ENCODE results near the gene FCRL6.

Gene FCRL6

GRCh38 chr1:159798893-159799292 is 3.3 kb upstream of the FCRL6 start:
- in situ Hi-C loops (cut with MboI; ENCODE audit: low sequenced_read_pairs) = loop anchor here (25.0 kb wide), 1 partner anchor 88 kb away; no protein-coding TSS in a partner anchor

GRCh38 chr1:159799446-159799985 is 2.6 kb upstream of the FCRL6 start:
- in situ Hi-C loops (cut with MboI; ENCODE audit: low sequenced_read_pairs) = loop anchor here (25.0 kb wide), 1 partner anchor 88 kb away; no protein-coding TSS in a partner anchor

DNA sequence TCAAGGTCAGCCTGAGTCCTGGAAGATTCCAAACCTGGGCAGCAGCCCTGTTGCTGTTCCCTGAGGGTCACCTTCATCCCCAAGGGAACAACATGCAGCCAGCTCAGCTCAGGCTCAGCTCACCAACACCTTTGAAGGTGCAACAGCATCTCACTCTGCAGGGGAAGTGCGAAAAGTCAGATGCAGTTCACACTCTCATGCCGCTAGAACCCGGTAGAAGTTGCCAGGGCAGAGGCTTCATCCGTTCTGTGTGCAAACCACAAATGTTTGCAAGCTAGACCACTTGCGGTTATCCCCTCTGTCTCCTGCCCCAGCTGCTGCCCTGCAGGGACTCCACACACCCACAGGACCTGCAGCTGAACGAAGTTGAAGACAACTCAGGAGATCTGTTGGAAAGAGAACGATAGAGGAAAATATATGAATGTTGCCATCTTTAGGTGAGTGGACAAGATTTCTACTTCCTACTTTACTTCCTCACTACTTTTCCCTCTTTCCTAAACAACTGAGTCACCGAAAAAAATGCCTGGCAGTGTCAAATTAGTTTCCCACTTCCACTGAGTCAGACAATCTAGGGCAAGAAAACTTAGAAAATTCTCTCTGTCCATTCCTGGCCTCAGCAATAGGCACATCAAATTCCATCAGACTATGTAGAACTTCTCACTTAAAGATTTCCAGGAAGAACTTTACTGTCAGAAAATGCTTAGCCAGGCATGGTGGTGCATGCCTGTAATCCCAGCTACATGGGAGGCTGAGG is 1.8 kb upstream of the FCRL6 start:
- in situ Hi-C loops (cut with MboI; ENCODE audit: low sequenced_read_pairs) = no loop called here

GRCh38 chr1:159803956-159804689 is 2.0 kb downstream of the FCRL6 start:
- in situ Hi-C loops (cut with MboI; ENCODE audit: low sequenced_read_pairs) = no loop called here

DNA sequence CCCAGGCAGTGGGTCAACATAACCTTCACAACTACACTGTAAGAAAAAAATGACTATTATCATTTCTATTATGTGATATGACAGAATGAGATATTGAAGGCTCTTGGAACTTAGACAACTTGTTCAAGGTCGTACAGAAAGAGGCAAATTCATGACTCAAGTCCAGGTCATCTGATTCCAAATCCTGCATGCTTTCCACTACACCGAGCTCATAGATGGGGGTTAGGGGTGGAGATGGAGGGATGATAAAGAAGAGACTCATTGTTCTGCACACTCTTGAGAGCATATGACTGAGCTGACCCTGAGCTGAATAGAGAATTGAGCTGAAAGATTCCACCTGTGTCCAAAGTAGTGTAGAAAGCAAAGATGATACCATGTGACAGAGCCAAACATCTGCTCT is 2.8 kb downstream of the FCRL6 start:
- in situ Hi-C loops (cut with MboI; ENCODE audit: low sequenced_read_pairs) = no loop called here

DNA sequence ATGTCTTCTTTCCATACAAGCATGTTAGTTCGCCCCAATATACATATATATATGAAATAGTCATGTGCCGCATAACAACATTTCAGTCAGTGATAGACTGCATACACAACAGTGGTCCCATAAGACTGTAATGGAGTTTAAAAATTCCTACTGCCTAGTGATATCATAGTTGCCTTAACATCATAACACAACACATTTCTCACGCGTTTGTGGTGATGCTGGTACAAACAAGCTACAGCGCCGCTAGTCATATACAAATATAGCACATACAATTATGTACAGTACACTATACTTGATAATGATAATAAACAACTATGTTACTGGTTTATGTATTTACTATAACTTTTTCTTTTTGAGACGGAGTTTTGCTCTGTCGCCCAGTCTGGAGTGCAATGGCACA is 13.8 kb downstream of the FCRL6 start:
- in situ Hi-C loops (cut with MboI; ENCODE audit: low sequenced_read_pairs) = no loop called here

DNA sequence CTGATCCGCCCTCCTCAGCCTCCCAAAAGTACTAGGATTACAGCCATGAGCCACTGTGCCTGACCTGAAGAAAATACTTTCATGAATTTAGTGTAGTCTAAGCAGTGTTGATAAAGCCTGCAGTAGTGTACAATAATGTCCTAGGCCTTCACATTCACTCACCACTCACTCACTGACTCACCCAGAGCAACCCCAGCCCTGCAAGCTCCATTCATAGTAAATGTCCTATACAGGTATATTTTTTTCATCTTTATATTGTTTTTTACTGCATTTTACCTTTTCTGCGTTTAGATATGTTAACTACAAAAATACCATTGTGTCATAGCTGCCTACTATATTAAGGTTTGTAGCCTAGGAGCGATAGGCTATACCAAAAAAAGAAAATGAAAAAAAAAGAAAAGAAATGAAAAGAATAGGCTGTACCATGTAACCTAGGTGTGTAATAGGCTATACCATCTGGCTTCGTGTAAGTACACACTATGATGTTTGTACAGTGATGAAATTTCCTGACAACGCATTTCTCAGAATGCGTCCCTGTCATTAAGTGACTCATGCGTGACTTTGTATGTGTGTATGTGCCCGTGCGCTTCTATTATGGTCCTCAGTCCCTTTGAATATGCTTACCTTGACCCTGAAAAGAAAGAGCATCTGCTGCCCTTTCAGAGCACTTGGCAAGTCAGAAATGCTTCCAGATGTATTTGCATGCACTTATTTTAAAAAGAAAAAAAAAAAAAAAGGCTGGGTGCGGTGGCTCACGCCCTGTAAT is 15.3 kb downstream of the FCRL6 start:
- in situ Hi-C loops (cut with MboI; ENCODE audit: low sequenced_read_pairs) = no loop called here

DNA sequence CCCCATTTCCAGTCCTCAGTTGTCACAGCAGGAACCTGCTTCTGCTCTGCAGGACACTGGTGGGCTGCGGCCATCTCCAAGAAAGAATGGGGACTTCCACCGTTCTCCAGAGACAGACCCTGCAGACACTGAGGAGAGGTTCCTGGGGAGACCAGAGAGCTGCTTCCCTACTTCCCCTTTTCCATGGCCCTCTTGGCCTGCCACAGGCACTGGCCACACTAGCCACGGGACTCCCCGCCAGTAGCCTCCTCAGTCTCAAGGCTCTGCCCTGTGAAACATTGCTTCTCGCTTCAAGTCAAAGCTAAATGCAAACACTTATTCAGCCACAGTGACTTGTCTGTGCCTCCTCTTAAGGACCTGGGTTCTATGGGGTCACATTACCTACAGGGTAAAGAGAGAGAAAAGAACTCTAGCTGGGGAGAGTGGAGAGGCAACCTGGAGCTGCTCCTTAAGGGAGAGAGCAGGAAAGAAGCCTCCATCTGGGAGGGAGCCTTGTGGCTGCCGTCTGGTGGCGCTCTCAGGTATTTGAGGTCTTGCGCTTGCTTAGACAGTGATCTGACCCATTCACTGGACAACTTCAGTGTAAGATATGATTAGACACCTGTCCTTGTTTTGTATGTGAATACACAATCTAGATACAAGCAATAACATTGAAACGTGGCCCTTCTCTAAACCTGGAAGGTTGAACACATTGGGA is 19.2 kb downstream of the FCRL6 start:
- in situ Hi-C loops (cut with MboI; ENCODE audit: low sequenced_read_pairs) = no loop called here

GRCh38 chr1:159823406-159823805 is 21.2 kb downstream of the FCRL6 start:
- in situ Hi-C loops (cut with MboI; ENCODE audit: low sequenced_read_pairs) = no loop called here

DNA sequence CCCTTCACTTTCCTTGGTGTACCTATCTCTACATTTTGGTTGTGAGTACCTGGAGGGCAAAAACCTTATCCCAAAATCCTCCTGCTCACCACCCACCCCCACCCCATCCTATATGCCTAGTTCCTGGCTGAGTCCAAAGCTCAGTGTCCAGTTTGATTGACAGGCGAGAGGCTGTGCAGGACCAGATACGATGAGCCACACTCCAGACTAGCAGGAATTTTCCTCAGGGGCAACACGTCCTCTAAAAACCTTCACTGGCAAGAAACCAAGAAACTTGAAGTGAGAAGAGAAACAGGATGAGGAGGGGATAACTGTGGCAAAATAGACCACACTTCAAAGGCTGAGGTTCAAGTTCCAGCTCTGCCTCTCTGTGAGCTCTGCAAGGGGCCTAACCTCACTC is 23.4 kb downstream of the FCRL6 start:
- in situ Hi-C loops (cut with MboI; ENCODE audit: low sequenced_read_pairs) = no loop called here

- in situ Hi-C loops (cut with MboI; ENCODE audit: low sequenced_read_pairs) = no loop called here
Measured at GRCh38 chr1:159826441-159827101, 24.4 kb downstream of the FCRL6 start, which contains the start of gene SLAMF8. TSS of gene SLAMF8 (plus strand) at chr1:159826873. CDS start at chr1:159826899, 26 bp downstream.

DNA sequence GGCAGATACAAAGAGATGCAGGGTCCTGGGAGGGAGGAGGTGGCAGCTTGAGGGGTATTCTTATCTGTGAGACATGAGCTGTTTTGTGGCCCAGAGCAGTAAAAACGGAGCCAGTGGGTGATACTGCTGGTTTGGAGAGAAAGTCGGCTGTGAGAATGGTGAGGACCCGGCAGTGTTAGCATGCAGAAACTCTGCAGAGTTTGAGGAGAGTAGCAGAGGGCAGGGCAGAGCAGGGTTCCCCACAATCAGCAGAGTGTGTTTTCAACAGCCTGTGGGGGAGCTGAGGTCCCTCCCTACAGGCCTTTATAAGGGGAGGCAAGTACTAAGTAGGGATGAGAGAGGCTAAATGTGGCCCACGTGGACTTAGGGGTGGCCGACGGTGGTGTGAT is 24.9 kb downstream of the FCRL6 start:
- in situ Hi-C loops (cut with MboI; ENCODE audit: low sequenced_read_pairs) = no loop called here

DNA sequence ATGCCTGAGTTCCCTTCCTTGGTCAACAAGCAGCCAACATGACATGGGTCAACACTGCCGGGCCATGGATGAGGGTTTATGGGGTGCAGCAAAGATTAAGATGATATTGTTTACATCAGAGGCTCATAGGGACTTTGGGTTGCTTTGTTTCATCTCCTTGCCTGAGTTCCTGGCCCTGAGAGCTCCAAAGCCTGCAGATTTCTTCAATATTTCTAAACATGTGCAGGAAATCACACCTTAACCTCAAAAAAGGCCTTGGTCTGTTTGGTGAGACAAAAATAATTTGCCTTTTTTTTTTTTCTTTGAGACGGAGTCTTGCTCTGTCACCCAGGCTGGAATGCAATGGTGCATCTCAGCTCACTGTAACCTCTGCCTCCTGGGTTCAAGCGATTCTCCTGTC is 25.4 kb downstream of the FCRL6 start:
- in situ Hi-C loops (cut with MboI; ENCODE audit: low sequenced_read_pairs) = no loop called here

GRCh38 chr1:159828176-159828575 is 26.0 kb downstream of the FCRL6 start:
- in situ Hi-C loops (cut with MboI; ENCODE audit: low sequenced_read_pairs) = no loop called here

DNA sequence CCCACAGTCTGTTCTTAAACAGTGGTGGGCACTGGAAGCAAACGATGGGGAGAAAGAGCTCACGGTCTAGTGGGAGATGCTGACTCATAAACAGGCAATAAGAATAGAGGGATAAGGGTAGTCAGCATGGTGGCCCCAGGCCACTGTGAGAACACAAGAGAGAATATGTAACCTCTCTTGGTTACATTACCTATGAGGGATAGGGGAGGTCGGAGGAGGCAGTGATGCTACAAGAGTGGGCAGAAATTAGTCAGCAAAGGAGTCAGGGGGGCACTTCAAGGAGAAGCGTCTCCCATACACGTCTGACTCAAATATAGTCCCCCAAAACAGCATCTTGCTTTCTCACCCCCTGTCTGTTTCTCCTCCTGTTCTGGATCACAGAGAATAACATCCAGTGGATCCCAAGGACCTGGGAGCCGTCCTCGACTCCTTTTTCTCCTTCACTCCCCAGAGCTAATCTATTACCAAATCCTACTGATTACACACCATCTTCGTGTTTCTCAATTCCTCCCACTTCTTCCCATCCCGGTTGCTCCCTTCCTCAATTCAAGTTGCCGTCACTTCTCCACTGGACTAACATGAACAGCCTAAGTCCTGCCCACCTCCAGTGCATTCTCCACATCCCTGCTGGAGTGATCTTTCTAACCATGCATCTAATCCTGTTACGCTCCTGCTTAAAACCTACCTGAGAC is 26.6 kb downstream of the FCRL6 start:
- in situ Hi-C loops (cut with MboI; ENCODE audit: low sequenced_read_pairs) = no loop called here

DNA sequence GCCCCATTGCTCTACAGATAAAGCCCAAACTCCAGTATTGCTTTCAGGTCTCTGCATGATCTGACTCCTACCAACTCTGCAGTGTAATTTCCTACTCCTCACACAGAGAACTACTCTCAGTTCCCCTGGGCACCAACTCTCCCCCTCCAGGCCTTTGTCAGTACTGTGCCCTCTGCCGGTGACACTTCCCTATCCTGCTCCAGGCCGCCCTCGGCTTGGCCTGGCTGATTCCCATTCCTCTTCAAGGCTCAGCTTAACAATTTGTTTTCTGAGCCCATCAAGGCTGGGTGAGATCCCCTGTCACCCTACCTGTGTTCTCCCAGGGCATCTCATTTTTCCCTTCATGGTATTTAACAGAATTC is 27.1 kb downstream of the FCRL6 start:
- in situ Hi-C loops (cut with MboI; ENCODE audit: low sequenced_read_pairs) = no loop called here

DNA sequence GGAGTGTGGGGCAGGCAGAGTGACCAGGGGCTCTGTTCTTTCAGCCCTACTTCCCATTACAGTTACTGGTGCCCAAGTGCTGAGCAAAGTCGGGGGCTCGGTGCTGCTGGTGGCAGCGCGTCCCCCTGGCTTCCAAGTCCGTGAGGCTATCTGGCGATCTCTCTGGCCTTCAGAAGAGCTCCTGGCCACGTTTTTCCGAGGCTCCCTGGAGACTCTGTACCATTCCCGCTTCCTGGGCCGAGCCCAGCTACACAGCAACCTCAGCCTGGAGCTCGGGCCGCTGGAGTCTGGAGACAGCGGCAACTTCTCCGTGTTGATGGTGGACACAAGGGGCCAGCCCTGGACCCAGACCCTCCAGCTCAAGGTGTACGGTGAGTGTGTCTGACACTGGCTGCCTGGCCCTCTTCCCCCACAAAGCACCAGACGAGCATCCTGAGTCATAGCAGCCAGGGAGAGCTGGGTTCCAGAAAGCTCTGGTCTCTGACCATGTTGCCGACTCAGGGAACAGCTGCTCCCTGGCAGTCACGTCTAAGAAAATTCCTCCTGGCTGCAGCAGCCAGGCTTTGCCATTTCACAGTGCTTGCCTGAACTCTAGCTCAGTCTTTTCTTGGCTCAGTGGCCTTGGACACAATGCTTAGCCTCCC is 27.8 kb downstream of the FCRL6 start:
- in situ Hi-C loops (cut with MboI; ENCODE audit: low sequenced_read_pairs) = no loop called here

- in situ Hi-C loops (cut with MboI; ENCODE audit: low sequenced_read_pairs) = no loop called here
Measured at GRCh38 chr1:159830722-159831121, 28.6 kb downstream of the FCRL6 start.

Measured in hTERT RPE-1 (cell line).